GM12878 (cell line): ENCODE data around the gene FOXA2. TPM values are rescaled to one million over a fixed set of nuclear protein-coding genes. Genes with fewer than 3 reads are reported as not detected.

ENCODE experiments used
- ATF3 ChIP-seq: IDR thresholded peaks from 2 replicates; pipeline ENCODE4 v1.6.1; 2011; ENCODE audit warnings: low read depth, mild to moderate bottlenecking, low read length, moderate library complexity, borderline replicate concordance; ENCODE audit errors: extremely low read depth
- BHLHE40 ChIP-seq, 2 experiments: fragments of 450-650 bp in 1 of 2; IDR thresholded peaks; 2 replicates each; pipeline ENCODE4 v1.6.1; 2011 to 2017; ENCODE audit warnings: low read depth in 2 of 2, borderline replicate concordance in 1 of 2, improper control_type of control experiment in 1 of 2, low read length in 1 of 2, mild to moderate bottlenecking in 1 of 2
- EP300 ChIP-seq, 2 experiments: fragments of 150-350 bp in 1 of 2; IDR thresholded peaks; 2 replicates each; pipeline ENCODE4 v1.6.1; 2011 to 2012; ENCODE audit warnings: low read depth in 2 of 2, low read length in 2 of 2, borderline replicate concordance in 1 of 2, improper control_type of control experiment in 1 of 2, inconsistent platforms in 1 of 2; ENCODE audit not compliant: control insufficient read depth in 1 of 2
- PAX5 ChIP-seq: IDR thresholded peaks from 2 replicates; pipeline ENCODE4 v1.6.1; 2011; ENCODE audit warnings: low read depth, low read length, borderline replicate concordance
- PML ChIP-seq: IDR thresholded peaks from 2 replicates; pipeline ENCODE4 v1.6.1; 2012; ENCODE audit warnings: low read length, inconsistent platforms
- REST ChIP-seq: IDR thresholded peaks from 2 replicates; pipeline ENCODE4 v1.6.1; 2012; ENCODE audit warnings: mild to moderate bottlenecking, low read depth, low read length
- ZZZ3 ChIP-seq: IDR thresholded peaks from 2 replicates; pipeline ENCODE4 v1.6.1; 2011; ENCODE audit warnings: low read depth; ENCODE audit not compliant: control insufficient read depth, insufficient read length
- polyA plus RNA-seq, 11 experiments: library from polyadenylated mRNA; depleted of rRNA in 4 of 11; unstranded in 6 of 11; stranded (reverse) in 5 of 11; fragments of >200 nt; fragmentation: Nextera tagmentation in 4 of 11; fragmentation: Illumina TruSeq in 1 of 11; extraction: Ambion mirVana in 4 of 11; extraction: Trizol in 1 of 11; gene quantifications; 1 replicate in 1 of 11; 2 replicates in 10 of 11; pipeline versions ENCODE4 v1.2.1 to v1.2.3, GENCODE V29; 2011 to 2016; ENCODE audit warnings: inconsistent platforms in 2 of 11, missing spikeins in 2 of 11, low read depth in 1 of 11
- total RNA-seq, 4 experiments: library from RNA; depleted of rRNA in 3 of 4; stranded (reverse); fragments of >200 nt in 3 of 4; fragmentation: Illumina TruSeq in 1 of 4; extraction: Trizol in 1 of 4; gene quantifications; 2 replicates each; pipeline versions ENCODE4 v1.2.1 to v1.2.3, GENCODE V29; 2013 to 2021

FOXA2 gene
- total and polyA plus RNA-seq, 10 of the 15 experiments (the other 5 are each of a cell fraction or from before 2014, with no cell fraction given) = not detected

GRCh38 chr20:22578221-22579118 lies 5.9 kb downstream of the FOXA2 start (continued):
- TF ChIP-seq BHLHE40 (IDR thresholded peaks at IDR 0.05; ENCODE audit: borderline replicate concordance in 1 of 2, low read depth in 2 of 2, low read length in 1 of 2) = no peak
- no peak for TF ChIP-seq PML
- TF ChIP-seq EP300 (IDR thresholded peaks at IDR 0.05; ENCODE audit: borderline replicate concordance in 1 of 2, control insufficient read depth in 1 of 2, low read depth in 2 of 2, low read length in 2 of 2) = no peak
- TF ChIP-seq ATF3 = no peak
- TF ChIP-seq PAX5 = no peak
- TF ChIP-seq REST = no peak
- TF ChIP-seq ZZZ3 = no peak
